Frontal cortex (tissue), 4 donors: ENCODE data around the gene GPC6. TPM values are rescaled to one million over a fixed set of nuclear protein-coding genes. Genes with fewer than 3 reads are reported as not detected.
A peak's percentile ranks its signal among the peaks of the same experiment; 100 is the strongest.

ENCODE experiments used
- DNase-seq, 2 donors: peaks; one replicate each; pipeline ENCODE4 v3.0.0; 2012; ENCODE audit warnings: low spot score in 2 of 2
- FAIRE-seq: peaks from 2 replicates; lab custom pipeline; 2012; peaks lifted over from hg19 to GRCh38; lab: Jason Lieb, UNC
- total RNA-seq: library from RNA; depleted of rRNA; stranded (reverse); fragments of >200 nt; gene quantifications from one replicate; pipeline ENCODE4 v1.2.3, GENCODE V29; 2014
- donor health status: control.
- donor health status: control.
- donor health status: control.

Gene GPC6
- total RNA-seq, 1 donor from 2014 or later = 9.0 TPM

- FAIRE-seq = no peak
- peak; percentile 32 to 35 for DNase-seq
Observed at GRCh38 chr13:93227878-93228642, 1.5 kb downstream of the GPC6 start.

- no peak for FAIRE-seq
- peak in 1 of 2 donors; percentile 19 for DNase-seq
Observed at GRCh38 chr13:93228643-93228937, 2.0 kb downstream of the GPC6 start.

- no peak for DNase-seq
- no peak for FAIRE-seq
Observed at GRCh38 chr13:93230261-93230855, 3.8 kb downstream of the GPC6 start.

GRCh38 chr13:93231867-93232266 lies 5.3 kb downstream of the GPC6 start:
- FAIRE-seq (no peak), DNase-seq (no peak)

GRCh38 chr13:93233997-93234416 lies 7.4 kb downstream of the GPC6 start:
- DNase-seq (no peak), FAIRE-seq (no peak)

GRCh38 chr13:93234459-93234858 lies 7.9 kb downstream of the GPC6 start:
- no peak for DNase-seq
- FAIRE-seq = no peak

GRCh38 chr13:93235258-93236015 lies 8.8 kb downstream of the GPC6 start:
- FAIRE-seq (no peak), DNase-seq (no peak)

GRCh38 chr13:93238711-93239110 lies 12.1 kb downstream of the GPC6 start:
- no peak for FAIRE-seq

GRCh38 chr13:93243375-93244063 lies 16.9 kb downstream of the GPC6 start:
- FAIRE-seq (no peak), DNase-seq (no peak)

More at GRCh38 chr13:93238711-93239110, 12.1 kb downstream of the GPC6 start:
- no peak for DNase-seq

GRCh38 chr13:93244141-93244917 lies 17.7 kb downstream of the GPC6 start:
- no peak for DNase-seq
- FAIRE-seq = no peak

GRCh38 chr13:93244918-93245280 lies 18.3 kb downstream of the GPC6 start:
- DNase-seq (no peak), FAIRE-seq (no peak)

GRCh38 chr13:93246069-93246468 lies 19.5 kb downstream of the GPC6 start:
- no peak for FAIRE-seq
- no peak for DNase-seq

- DNase-seq = no peak
- no peak for FAIRE-seq
Observed at GRCh38 chr13:93248627-93249047, 22.0 kb downstream of the GPC6 start.

- no peak for FAIRE-seq
Observed at GRCh38 chr13:93249364-93250306, 23.0 kb downstream of the GPC6 start.

GRCh38 chr13:93254775-93255174 lies 28.2 kb downstream of the GPC6 start:
- DNase-seq (no peak), FAIRE-seq (no peak)

More at GRCh38 chr13:93249364-93250306, 23.0 kb downstream of the GPC6 start:
- DNase-seq = no peak

GRCh38 chr13:93256998-93257397 lies 30.4 kb downstream of the GPC6 start:
- DNase-seq = no peak
- FAIRE-seq = no peak

GRCh38 chr13:93259527-93260080 lies 33.0 kb downstream of the GPC6 start:
- FAIRE-seq (no peak), DNase-seq (no peak)

- DNase-seq (no peak), FAIRE-seq (no peak)
Observed at GRCh38 chr13:93260591-93260990, 34.0 kb downstream of the GPC6 start.
